K562 (cell line): Measurements from ENCODE around the gene PIP5K1B. TPM values are rescaled to one million over a fixed set of nuclear protein-coding genes. Genes with fewer than 3 reads are reported as not detected.

Experiments
- ADNP ChIP-seq: fragments of 200-800 bp; sonication (Bioruptor generic); IDR thresholded peaks from 2 replicates; pipeline ENCODE4 v1.6.1; 2016; ENCODE audit warnings: missing genetic modification characterization, missing compliant biosample characterization
- CEBPG ChIP-seq, 3 experiments: fragments of 200-800 bp in 1 of 3; sonication (Bioruptor generic) in 1 of 3; sonication (generic) in 1 of 3; formaldehyde crosslinking in 1 of 3; IDR thresholded peaks in 2 of 3; conservative IDR thresholded peaks in 1 of 3; 2 replicates each; pipeline versions ENCODE4 v1.6.1 to v1.8.0; 2016 to 2022; ENCODE audit warnings: missing compliant biosample characterization in 2 of 3, missing genetic modification characterization in 2 of 3, mild to moderate bottlenecking in 1 of 3, missing genetic modification reagents in 1 of 3
- HNRNPL ChIP-seq: fragments of 200-400 bp; formaldehyde crosslinking; IDR thresholded peaks from 2 replicates; pipeline ENCODE4 v1.6.1; 2017; ENCODE audit warnings: low read depth, mild to moderate bottlenecking, low read length
- MAFG ChIP-seq: fragments of 450-650 bp; conservative IDR thresholded peaks from 2 replicates; pipeline ENCODE4 v1.6.1; 2016; ENCODE audit warnings: missing genetic modification characterization, missing compliant biosample characterization
- NFRKB ChIP-seq: fragments of 450-650 bp; IDR thresholded peaks from 2 replicates; pipeline ENCODE4 v1.6.1; 2016; ENCODE audit warnings: low read depth
- PML ChIP-seq: IDR thresholded peaks from 2 replicates; pipeline ENCODE4 v1.6.1; 2012; ENCODE audit warnings: low read length, inconsistent platforms
- SETDB1 ChIP-seq: IDR thresholded peaks from one replicate; pipeline ENCODE4 v1.6.1; 2012; ENCODE audit warnings: low read length, control low read depth, inconsistent platforms
- STAG1 ChIP-seq: sonication (generic); formaldehyde crosslinking; IDR thresholded peaks from 2 replicates; pipeline ENCODE4 v1.5.0; 2020; ENCODE audit warnings: missing genetic modification reagents, borderline replicate concordance
- ZBTB8A ChIP-seq: fragments of 450-650 bp; IDR thresholded peaks from 2 replicates; pipeline ENCODE4 v1.6.1; 2018; ENCODE audit warnings: mild to moderate bottlenecking, moderate library complexity; ENCODE audit not compliant: partially characterized antibody
- ZNF316 ChIP-seq: fragments of 450-650 bp; IDR thresholded peaks from 2 replicates; pipeline ENCODE4 v1.6.1; 2016
- polyA plus RNA-seq, 8 experiments: library from polyadenylated mRNA; depleted of rRNA in 4 of 8; stranded (reverse) in 5 of 8; unstranded in 3 of 8; fragments of >200 nt; fragmentation: Nextera tagmentation in 2 of 8; fragmentation: Illumina TruSeq in 1 of 8; extraction: Ambion mirVana in 2 of 8; extraction: Trizol in 1 of 8; gene quantifications; 2 replicates each; pipeline versions ENCODE4 v1.2.1 to v1.2.3, GENCODE V29; 2011 to 2014; ENCODE audit warnings: inconsistent platforms in 1 of 8, missing spikeins in 1 of 8
- total RNA-seq, 7 experiments: library from RNA; depleted of rRNA in 6 of 7; stranded (reverse); fragments of >200 nt in 6 of 7; fragmentation: Illumina TruSeq in 2 of 7; extraction: Trizol in 2 of 7; gene quantifications; 2 replicates each; pipeline versions ENCODE4 v1.2.1 to v1.2.3, GENCODE V29; 2011 to 2021; ENCODE audit warnings: low replicate concordance in 1 of 7
- TF ChIP-seq, protein P1 (sequence below): sonication (generic); formaldehyde crosslinking; IDR thresholded peaks from 2 replicates; pipeline ENCODE4 v1.8.0; 2022; ENCODE audit warnings: missing genetic modification reagents, mild to moderate bottlenecking, borderline replicate concordance
- TF ChIP-seq, protein P2 (sequence below): sonication (generic); formaldehyde crosslinking; IDR thresholded peaks from 2 replicates; pipeline ENCODE4 v1.4.0; 2020; ENCODE audit warnings: mild to moderate bottlenecking, missing genetic modification reagents
- TF ChIP-seq, protein P3 (sequence below): fragments of 250-450 bp; sonication (Bioruptor Pico); IDR thresholded peaks from 2 replicates; pipeline ENCODE4 v1.4.0; 2020; ENCODE audit warnings: mild to moderate bottlenecking, moderate library complexity
- TF ChIP-seq, protein P4 (sequence below): fragments of 250-450 bp; sonication (Bioruptor Pico); IDR thresholded peaks from 2 replicates; pipeline ENCODE4 v1.5.0; 2021; ENCODE audit warnings: mild to moderate bottlenecking, borderline replicate concordance

The PIP5K1B gene
- total and polyA plus RNA-seq, 9 of the 15 experiments (the other 6 are each of a cell fraction or from before 2014, with no cell fraction given), result 3.1 to 12.9 (median 7.4) TPM

DNA sequence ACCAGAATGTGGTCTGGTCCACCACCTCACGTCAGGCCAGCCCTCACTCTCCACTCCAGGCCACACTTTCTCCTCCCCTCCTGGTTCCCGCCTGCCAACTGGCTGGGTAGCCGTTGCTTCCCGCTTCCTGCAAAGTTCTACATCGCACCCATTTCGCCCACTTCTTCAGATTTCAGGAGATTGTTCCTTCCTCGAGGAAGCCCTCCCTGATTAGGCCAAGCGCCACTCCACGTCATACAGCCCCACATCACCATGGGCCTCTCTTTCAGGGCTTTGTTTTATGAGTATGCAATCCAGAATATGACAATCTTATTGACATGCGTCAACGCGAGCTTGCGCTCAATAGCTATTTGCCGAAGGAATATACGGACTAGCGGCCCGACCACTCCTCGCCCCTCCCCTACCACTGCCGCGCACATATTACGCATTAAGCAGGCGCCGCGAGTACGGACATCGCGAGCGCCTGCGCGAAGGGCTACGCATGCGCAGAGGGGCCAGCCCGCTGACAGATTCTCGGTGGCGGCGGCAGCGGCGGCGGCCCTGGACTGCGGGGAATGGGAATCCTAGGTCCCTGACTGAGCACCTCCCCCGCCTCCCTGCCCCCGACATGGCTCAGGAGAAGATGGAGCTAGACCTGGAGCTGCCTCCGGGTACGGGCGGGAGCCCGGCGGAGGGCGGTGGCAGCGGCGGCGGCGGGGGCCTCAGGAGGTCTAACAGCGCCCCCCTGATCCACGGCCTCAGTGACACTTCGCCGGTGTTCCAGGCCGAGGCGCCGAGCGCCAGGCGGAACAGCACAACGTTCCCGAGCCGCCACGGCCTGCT is 74.7 kb downstream of the PIP5K1B start (continued):
- TF ChIP-seq, protein P1, sequence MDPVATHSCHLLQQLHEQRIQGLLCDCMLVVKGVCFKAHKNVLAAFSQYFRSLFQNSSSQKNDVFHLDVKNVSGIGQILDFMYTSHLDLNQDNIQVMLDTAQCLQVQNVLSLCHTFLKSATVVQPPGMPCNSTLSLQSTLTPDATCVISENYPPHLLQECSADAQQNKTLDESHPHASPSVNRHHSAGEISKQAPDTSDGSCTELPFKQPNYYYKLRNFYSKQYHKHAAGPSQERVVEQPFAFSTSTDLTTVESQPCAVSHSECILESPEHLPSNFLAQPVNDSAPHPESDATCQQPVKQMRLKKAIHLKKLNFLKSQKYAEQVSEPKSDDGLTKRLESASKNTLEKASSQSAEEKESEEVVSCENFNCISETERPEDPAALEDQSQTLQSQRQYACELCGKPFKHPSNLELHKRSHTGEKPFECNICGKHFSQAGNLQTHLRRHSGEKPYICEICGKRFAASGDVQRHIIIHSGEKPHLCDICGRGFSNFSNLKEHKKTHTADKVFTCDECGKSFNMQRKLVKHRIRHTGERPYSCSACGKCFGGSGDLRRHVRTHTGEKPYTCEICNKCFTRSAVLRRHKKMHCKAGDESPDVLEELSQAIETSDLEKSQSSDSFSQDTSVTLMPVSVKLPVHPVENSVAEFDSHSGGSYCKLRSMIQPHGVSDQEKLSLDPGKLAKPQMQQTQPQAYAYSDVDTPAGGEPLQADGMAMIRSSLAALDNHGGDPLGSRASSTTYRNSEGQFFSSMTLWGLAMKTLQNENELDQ (CRISPR knock-in tag), result no peak
- TF ChIP-seq PML (peak; percentile 78; the same call in 1 of the 2 replicates), ADNP (no peak), NFRKB (peak; percentile 81), ZNF316 (no peak), HNRNPL (no peak), ZBTB8A (no peak), CEBPG (CRISPR knock-in tag; IDR thresholded peaks at IDR 0.05) (no peak), CEBPG (tag; conservative IDR thresholded peaks at IDR 0.05 in 1 of 2, IDR thresholded peaks at IDR 0.05 in 1 of 2) (no peak), STAG1 (CRISPR knock-in tag) (no peak), SETDB1 (no peak), MAFG (no peak)
- TF ChIP-seq, protein P2, sequence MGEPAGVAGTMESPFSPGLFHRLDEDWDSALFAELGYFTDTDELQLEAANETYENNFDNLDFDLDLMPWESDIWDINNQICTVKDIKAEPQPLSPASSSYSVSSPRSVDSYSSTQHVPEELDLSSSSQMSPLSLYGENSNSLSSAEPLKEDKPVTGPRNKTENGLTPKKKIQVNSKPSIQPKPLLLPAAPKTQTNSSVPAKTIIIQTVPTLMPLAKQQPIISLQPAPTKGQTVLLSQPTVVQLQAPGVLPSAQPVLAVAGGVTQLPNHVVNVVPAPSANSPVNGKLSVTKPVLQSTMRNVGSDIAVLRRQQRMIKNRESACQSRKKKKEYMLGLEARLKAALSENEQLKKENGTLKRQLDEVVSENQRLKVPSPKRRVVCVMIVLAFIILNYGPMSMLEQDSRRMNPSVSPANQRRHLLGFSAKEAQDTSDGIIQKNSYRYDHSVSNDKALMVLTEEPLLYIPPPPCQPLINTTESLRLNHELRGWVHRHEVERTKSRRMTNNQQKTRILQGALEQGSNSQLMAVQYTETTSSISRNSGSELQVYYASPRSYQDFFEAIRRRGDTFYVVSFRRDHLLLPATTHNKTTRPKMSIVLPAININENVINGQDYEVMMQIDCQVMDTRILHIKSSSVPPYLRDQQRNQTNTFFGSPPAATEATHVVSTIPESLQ (CRISPR knock-in tag), result no peak
- TF ChIP-seq, protein P3, sequence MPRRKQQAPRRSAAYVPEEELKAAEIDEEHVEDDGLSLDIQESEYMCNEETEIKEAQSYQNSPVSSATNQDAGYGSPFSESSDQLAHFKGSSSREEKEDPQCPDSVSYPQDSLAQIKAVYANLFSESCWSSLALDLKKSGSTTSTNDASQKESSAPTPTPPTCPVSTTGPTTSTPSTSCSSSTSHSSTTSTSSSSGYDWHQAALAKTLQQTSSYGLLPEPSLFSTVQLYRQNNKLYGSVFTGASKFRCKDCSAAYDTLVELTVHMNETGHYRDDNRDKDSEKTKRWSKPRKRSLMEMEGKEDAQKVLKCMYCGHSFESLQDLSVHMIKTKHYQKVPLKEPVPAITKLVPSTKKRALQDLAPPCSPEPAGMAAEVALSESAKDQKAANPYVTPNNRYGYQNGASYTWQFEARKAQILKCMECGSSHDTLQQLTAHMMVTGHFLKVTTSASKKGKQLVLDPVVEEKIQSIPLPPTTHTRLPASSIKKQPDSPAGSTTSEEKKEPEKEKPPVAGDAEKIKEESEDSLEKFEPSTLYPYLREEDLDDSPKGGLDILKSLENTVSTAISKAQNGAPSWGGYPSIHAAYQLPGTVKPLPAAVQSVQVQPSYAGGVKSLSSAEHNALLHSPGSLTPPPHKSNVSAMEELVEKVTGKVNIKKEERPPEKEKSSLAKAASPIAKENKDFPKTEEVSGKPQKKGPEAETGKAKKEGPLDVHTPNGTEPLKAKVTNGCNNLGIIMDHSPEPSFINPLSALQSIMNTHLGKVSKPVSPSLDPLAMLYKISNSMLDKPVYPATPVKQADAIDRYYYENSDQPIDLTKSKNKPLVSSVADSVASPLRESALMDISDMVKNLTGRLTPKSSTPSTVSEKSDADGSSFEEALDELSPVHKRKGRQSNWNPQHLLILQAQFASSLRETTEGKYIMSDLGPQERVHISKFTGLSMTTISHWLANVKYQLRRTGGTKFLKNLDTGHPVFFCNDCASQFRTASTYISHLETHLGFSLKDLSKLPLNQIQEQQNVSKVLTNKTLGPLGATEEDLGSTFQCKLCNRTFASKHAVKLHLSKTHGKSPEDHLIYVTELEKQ (CRISPR knock-in tag), result no peak
- TF ChIP-seq, protein P4, sequence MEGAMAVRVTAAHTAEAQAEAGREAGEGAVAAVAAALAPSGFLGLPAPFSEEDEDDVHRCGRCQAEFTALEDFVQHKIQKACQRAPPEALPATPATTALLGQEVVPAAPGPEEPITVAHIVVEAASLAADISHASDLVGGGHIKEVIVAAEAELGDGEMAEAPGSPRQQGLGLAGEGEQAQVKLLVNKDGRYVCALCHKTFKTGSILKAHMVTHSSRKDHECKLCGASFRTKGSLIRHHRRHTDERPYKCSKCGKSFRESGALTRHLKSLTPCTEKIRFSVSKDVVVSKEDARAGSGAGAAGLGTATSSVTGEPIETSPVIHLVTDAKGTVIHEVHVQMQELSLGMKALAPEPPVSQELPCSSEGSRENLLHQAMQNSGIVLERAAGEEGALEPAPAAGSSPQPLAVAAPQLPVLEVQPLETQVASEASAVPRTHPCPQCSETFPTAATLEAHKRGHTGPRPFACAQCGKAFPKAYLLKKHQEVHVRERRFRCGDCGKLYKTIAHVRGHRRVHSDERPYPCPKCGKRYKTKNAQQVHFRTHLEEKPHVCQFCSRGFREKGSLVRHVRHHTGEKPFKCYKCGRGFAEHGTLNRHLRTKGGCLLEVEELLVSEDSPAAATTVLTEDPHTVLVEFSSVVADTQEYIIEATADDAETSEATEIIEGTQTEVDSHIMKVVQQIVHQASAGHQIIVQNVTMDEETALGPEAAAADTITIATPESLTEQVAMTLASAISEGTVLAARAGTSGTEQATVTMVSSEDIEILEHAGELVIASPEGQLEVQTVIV, result no peak
